NK-92 (cell line): ENCODE results near the gene TEX22.

Source experiments
- DNase-seq: peaks from one replicate; lab custom pipeline; 2025; ENCODE audit not compliant: unreplicated experiment; lab: John Stamatoyannopoulos, UW

Gene TEX22

DNA sequence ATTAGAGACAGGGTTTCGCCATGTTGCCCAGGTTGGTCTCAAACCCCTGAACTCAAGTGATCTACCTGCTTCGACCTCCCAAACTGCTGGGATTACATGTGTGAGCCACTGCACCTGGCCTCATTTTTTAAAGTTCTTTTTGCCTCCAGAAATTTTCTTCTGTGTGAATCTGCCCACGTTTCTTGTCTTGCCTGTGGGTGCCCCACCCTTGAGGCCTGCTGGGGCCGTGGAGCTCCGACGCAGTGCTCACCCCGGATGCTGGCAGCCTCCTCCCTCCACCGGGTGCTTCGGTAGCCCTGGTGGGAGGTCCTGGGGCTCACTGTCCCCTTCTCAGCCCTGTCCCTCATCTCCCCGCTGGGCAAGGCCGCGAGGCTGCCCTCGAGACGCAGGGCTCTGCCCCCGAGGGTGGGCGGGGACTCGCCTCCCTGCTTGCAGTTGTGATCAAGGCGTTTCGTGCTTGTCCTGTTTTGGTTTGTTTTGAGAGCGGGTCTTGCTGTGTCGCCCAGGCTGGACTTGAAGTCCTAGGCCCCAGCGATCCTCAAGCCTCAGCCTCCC is 56.8 kb downstream of the TEX22 start:
- no peak for DNase-seq

DNA sequence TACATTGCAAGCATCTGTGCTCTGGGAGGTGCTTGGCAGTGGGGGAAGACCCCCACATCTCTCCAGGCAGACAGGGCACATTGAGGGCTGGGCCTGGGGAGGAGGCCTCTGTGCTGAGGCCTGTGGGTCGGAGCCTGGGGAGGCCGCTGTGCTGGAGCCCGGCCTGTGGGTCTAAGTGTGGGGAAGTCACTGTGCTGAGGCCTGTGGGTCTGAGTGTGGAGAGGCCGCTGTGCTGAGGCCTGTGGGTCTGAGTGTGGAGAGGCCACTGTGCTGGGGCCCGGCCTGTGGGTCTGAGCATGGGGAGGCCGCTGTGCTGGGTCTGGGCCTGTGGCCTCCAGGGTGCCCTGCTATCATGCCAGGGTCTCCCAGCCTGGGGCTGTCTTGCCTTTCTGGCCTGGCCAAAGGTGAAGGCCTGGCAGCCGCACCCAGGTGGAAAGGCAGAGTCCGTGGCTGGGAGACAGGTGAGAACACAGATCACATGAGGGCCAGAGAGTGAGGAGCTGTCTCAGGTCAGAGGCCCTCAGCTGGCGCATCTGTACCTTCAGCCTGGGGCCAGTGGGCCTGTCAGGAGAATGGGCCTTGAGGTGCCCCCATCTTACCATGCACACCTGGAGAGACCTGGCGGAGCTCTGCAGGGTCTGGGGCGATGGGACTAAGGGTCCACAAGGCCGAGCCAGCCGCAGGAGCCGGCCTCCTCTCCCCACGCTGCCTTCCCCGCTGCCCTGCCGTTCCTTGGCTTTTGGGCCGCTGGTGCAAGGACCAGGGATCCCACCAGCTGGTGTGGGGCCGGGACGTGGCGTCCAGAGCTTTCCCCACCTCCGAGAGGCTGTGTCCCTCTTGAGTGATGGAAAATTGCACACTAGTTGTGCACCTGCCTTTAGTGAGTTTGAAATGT is 57.7 kb downstream of the TEX22 start:
- DNase-seq: no peak

DNA sequence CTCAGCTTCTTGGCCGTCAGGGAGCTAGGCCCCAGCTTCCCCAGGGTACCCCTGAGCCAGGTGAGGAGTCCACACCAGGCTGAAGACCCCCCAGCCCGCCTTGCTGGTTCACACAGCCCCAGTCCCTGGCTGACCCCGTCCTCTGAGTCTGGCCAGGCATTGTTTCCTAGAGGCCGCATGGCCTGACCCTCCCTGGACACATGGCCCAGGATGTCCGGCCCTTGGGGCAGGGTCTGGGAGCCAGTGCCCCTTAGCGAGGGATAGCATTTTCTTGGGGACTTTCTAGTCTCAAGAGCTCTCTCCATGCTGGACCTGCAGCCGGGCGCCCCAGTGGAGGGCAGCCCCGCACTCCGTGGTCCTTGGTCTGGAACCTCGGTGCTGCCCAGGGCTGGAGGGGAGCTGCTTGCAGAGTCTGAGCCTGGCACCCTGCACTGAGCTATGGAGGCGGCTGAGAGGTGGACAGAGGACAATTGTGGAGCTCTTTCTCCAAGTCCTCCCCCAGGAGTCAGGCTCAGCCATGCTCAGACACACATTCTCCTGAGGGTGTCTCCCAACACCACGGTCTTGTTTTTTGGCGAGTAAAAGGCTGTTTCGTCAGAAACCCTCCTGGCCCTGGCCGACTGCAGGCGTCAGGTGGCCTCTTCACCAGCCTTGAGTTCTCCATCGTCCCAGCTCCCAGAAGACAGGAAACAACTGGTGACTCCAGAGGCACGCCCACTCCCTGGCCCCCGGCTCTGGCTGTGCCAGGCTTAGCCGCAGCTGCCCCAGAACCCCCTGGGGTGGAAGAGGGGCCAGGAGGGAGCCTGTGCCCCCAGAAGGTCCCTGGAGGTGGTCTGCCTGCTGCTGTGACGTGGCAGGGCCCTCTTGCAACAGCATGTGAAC is 58.6 kb downstream of the TEX22 start:
- DNase-seq: no peak

DNA sequence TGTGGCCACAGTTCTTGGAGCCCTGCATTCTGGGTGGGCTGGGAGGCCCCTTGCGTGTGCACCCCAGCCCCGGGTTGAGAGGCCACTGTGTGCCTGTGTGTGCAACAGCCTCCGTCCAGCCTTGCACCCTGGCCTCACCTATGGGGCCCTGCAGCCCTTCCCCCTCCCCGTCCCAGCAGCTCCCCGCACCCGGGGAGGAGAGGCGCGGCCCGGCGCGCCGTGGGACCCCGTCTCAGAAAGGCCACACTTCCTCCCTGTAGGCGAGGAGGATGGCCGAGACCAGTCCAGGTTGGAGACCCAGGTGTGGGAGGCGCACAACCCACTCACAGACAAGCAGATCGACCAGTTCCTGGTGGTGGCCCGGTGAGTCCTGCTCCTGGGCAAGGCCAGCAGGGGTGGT is 59.7 kb downstream of the TEX22 start:
- DNase-seq: no peak

DNA sequence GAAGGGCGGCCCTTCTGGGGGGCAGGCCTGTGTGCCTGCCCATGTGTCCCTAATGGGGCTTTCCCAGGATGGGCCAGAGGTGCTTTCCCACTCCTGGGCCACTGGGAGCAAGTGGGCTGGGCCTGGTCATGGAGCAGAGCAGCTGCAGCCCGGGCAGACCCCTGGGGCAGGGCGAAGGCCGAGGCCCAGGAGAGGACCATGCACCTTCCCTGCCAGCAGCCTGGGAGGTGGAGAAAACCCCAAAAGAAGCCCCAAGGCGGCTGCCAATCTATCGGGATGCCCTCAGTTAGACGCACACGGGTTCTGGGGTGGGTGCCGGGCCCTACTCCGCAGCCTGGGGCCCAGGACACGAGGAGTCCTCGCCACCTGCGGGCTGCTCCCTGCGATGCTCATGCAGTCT is 60.2 kb downstream of the TEX22 start:
- DNase-seq: no peak

DNA sequence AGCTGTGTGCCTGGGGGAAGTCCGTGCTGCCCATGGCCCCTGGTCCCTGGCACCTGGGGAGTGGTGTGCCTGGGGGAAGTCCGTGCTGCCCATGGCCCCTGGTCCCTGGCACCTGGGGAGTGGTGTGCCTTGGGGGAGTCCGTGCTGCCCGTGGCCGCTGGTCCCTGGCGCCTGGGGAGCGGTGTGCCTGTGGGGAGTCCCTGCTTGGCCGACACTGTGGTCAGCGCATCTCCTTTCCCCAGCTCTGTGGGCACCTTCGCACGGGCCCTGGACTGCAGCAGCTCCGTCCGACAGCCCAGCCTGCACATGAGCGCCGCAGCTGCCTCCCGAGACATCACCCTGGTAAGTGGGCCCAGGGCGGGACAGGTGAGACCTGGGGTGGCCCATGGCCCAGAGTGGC is 61.8 kb downstream of the TEX22 start:
- no peak for DNase-seq

DNA sequence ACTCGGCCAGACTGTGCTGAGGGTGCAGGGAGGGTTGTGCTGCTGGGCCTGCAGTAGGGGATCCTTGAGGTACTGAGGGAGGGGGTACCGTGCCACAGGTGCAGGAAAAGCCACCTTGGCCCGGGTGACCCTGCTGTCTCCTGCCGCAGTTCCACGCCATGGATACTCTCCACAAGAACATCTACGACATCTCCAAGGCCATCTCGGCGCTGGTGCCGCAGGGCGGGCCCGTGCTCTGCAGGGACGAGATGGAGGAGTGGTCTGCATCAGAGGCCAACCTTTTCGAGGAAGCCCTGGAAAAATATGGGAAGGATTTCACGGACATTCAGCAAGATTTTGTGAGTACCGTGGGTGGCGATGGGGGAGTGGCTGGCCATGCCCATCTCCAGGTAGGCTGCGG is 62.3 kb downstream of the TEX22 start:
- DNase-seq: no peak

DNA sequence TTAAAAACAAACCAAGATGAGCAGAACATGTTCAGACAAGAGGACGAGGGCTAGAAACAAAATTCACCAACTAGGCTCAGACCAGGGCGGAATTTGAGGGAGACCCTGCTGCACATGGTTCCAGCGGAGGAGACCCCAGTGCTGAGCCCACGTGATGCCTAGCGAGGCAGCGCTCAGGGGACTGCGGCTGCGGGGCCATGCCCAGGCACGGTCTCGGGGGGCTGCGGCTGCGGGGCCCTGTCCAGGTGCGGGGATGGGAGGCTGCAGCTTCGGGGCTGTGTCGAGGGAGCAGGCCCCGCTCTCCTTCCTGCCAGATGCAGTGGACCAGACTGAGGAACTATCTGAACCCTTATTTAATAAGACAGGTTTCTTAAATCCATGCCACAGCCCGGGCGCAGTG is 63.6 kb downstream of the TEX22 start:
- DNase-seq: no peak
